ENCODE measurements around the gene MIP. TPM values are rescaled to one million over a fixed set of nuclear protein-coding genes. Genes with fewer than 3 reads are reported as not detected.

MIP gene
- total RNA-seq, 1 donor from 2014 or later = not detected

DNA sequence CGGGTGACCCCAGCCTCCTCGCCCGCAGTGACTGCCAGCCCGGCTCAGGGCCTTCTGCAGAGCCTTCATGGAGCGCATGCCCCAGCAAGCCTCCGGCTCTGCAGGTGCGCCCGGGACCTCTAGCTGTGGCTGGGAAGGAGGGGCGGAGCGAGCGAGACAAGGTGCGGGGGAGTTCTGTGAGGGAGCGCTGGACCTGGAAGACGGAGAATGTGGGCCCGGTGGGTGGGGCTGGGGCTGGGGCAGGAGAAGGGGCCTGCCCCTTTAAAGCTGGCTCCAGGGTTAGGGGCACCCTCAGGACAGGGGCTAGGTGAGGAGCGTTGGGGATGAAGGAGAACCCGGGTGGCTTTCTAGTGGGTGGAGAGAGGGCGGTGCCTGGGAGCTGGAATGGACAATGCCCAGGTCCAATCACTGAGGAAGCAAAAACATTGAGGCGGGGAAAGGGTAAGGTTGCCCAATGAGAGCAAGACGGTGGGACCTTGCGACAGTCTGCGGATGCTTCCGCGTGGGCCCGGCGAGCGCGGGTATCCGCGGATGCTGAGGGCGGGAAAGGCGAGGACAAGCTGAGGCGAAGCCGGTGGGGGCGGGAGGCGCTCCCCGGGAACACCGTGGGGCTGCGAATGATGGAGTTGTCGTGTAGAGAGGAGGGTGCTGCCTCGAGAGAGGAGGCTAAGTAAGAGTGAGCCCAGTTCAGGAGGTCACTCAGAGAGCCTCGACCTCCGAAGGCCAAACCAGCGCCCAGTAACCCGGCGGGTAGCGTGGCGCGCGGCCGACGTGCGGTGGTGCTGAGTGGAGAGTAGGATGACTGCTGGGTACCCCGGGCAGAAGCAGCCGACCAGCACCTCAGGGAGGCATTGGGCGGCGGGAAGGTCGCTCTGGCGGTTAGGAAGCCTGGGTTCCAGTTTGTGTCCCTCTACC is 33.8 kb upstream of the MIP start, which contains the start of gene GLS2:
Gene GLS2 (minus strand): TSS at position 121 of the 915 bp plus-strand sequence. CDS start 43 bp downstream, at position 78.
- Mint-ChIP-seq H3K4me3 (peak within 1 kb of the TSS; percentile 89), H3K4me1 (peaks cover 9% of the 10 kb centered on the region), H3K36me3 (peaks cover 1% of the 10 kb centered on the region), H3K27ac (no peak within 1 kb of the TSS), H3K27me3 (ENCODE audit: insufficient read depth, low read depth) (peaks cover 44% of the 10 kb centered on the region), H3K9me3 (peaks cover 20% of the 10 kb centered on the region)
- Histone ChIP-seq H3K4me1 (no peaks in the 10 kb centered on the region), H3K9ac (no peak within 1 kb of the TSS), H3K36me3 (no peaks in the 10 kb centered on the region), H3K79me2 (ENCODE audit: low read depth) (no peaks in the 10 kb centered on the region), H3K4me2 (peak within 1 kb of the TSS; percentile 91), H2AFZ (replicated peaks) (peak within 1 kb of the TSS; percentile 86), H4K20me1 (ENCODE audit: low read depth) (no peaks in the 10 kb centered on the region), H3K27ac (no peak within 1 kb of the TSS), H3K4me3 (peak within 1 kb of the TSS; percentile 66), H3F3A (ENCODE audit: low read depth) (peaks cover 9% of the 10 kb centered on the region), H3K9me3 (ENCODE audit: low read depth) (no peaks in the 10 kb centered on the region), H3K27me3 (peaks cover 74% of the 10 kb centered on the region)
- TF ChIP-seq EZH2phosphoT487 (IDR thresholded peaks at IDR 0.05) (peak; percentile 29), CTCF (IDR thresholded peaks at IDR 0.05) (no peak), EZH2 (IDR thresholded peaks at IDR 0.05) (no peak)
- peak; percentile 79 for DNase-seq (ENCODE audit: low spot score)

GRCh38 chr12:56487448-56488040 is 33.1 kb upstream of the MIP start:
- Histone ChIP-seq H2AFZ (replicated peaks) (peak overlapping the region; percentile 86), H3K36me3 (no peaks in the 10 kb centered on the region), H3K9ac (no peak overlapping the region), H3K4me3 (peak overlapping the region; percentile 66), H3K9me3 (ENCODE audit: low read depth) (no peaks in the 10 kb centered on the region), H3K27me3 (peaks cover 73% of the 10 kb centered on the region), H4K20me1 (ENCODE audit: low read depth) (no peaks in the 10 kb centered on the region), H3K4me1 (no peaks in the 10 kb centered on the region), H3F3A (ENCODE audit: low read depth) (peaks cover 9% of the 10 kb centered on the region), H3K4me2 (peak overlapping the region; percentile 91), H3K27ac (no peak overlapping the region), H3K79me2 (ENCODE audit: low read depth) (no peaks in the 10 kb centered on the region)
- Mint-ChIP-seq H3K27me3 (ENCODE audit: insufficient read depth, low read depth) (peaks cover 44% of the 10 kb centered on the region), H3K27ac (no peak overlapping the region), H3K4me1 (peaks cover 9% of the 10 kb centered on the region), H3K9me3 (peaks cover 17% of the 10 kb centered on the region), H3K4me3 (peak overlapping the region; percentile 89), H3K36me3 (peaks cover 1% of the 10 kb centered on the region)
- no peak for TF ChIP-seq EZH2phosphoT487 (IDR thresholded peaks at IDR 0.05)
- TF ChIP-seq EZH2 (IDR thresholded peaks at IDR 0.05) = peak; percentile 86
- peak; percentile 66 for DNase-seq (ENCODE audit: low spot score)

DNA sequence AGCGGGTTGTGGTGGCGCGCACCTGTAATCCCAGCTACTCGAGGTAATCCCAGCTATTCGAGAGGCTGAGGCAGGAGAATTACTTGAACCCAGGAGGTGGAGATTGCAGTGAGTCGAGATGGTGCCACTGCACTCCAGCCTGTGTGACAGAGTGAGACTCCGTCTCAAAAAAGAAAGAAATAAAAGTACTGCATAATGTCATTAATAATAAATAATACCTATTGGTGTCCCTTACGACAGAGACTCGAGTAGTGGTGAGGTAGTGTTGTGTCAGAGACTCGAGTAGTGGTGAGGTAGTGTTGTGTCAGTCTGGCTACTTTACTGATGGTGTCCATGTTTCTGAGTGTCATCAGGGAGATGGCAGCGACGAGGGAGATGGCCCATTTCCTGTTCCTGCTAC is 32.2 kb upstream of the MIP start:
- Histone ChIP-seq H2AFZ (replicated peaks) (no peak overlapping the region), H3K9ac (no peak overlapping the region), H3K4me3 (no peak overlapping the region), H3K79me2 (ENCODE audit: low read depth) (no peaks in the 10 kb centered on the region), H3K27me3 (peaks cover 65% of the 10 kb centered on the region), H3F3A (ENCODE audit: low read depth) (peaks cover 9% of the 10 kb centered on the region), H4K20me1 (ENCODE audit: low read depth) (no peaks in the 10 kb centered on the region), H3K36me3 (no peaks in the 10 kb centered on the region), H3K27ac (no peak overlapping the region), H3K9me3 (ENCODE audit: low read depth) (no peaks in the 10 kb centered on the region), H3K4me1 (no peaks in the 10 kb centered on the region), H3K4me2 (no peak overlapping the region)
- H3K27me3 Mint-ChIP-seq (ENCODE audit: insufficient read depth, low read depth) = peaks cover 44% of the 10 kb centered on the region
- H3K27ac Mint-ChIP-seq = no peak overlapping the region
- H3K4me3 Mint-ChIP-seq = peak overlapping the region; percentile 89
- TF ChIP-seq EZH2phosphoT487 (IDR thresholded peaks at IDR 0.05) (no peak), CTCF (IDR thresholded peaks at IDR 0.05) (no peak), EZH2 (IDR thresholded peaks at IDR 0.05) (no peak)
- H3K36me3 Mint-ChIP-seq = peaks cover 1% of the 10 kb centered on the region
- no peak for DNase-seq (ENCODE audit: low spot score)
- peaks cover 9% of the 10 kb centered on the region for H3K4me1 Mint-ChIP-seq
- peaks cover 15% of the 10 kb centered on the region for H3K9me3 Mint-ChIP-seq

Data from neural progenitor cell (in vitro differentiated cells).